ENCODE results near the gene BFSP1. TPM values are rescaled to one million over a fixed set of nuclear protein-coding genes. Genes with fewer than 3 reads are reported as not detected.

BFSP1 gene
- total RNA-seq, 4 donors from 2014 or later: 1.5 to 5.1 (median 3.1) TPM

DNA sequence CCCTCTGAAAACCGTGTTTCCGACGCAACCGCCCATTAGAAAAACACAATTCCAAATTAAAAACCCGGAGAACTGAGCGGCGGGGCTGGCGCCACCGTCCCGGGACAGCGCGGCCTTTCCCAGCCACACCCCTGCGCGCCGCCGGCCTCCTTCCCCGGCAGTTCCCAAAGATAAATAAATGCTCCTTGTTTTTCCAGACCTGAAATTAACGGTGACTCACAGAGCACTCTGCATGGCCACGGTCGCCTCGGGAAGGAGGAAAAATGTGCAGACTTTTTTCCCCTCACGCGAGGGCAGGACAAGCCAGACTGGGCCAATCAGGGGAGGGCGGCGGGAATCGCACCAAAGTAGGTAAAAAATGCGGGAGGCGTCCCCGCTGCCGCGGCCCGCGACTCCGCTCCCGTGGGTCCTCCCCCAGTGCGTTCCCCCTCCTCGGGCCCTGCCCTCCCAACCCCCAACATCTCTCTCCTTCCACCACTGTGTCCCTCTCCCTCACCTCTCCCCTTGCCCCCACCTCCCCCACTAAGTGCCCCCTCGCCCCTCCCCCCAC lies 37.9 kb upstream of the BFSP1 start:
- H3K9me3 ChIP-seq: no peaks in the 10 kb centered on the region
- H3K27me3 ChIP-seq: no peaks in the 10 kb centered on the region
- DNase-seq: peak; percentile 92 to 97
- intact Hi-C loops (cut with DNase I; ENCODE audit: low total_unique reads): no loop called here
- peak overlapping the region; percentile 99 to 100 for H3K27ac ChIP-seq
- H3K36me3 ChIP-seq: no peaks in the 10 kb centered on the region
- peak overlapping the region; percentile 72 to 77 for H3K4me3 ChIP-seq
- TF ChIP-seq, protein P1, sequence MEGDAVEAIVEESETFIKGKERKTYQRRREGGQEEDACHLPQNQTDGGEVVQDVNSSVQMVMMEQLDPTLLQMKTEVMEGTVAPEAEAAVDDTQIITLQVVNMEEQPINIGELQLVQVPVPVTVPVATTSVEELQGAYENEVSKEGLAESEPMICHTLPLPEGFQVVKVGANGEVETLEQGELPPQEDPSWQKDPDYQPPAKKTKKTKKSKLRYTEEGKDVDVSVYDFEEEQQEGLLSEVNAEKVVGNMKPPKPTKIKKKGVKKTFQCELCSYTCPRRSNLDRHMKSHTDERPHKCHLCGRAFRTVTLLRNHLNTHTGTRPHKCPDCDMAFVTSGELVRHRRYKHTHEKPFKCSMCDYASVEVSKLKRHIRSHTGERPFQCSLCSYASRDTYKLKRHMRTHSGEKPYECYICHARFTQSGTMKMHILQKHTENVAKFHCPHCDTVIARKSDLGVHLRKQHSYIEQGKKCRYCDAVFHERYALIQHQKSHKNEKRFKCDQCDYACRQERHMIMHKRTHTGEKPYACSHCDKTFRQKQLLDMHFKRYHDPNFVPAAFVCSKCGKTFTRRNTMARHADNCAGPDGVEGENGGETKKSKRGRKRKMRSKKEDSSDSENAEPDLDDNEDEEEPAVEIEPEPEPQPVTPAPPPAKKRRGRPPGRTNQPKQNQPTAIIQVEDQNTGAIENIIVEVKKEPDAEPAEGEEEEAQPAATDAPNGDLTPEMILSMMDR (IDR thresholded peaks at IDR 0.05): no peak
- peak; percentile 84 to 95 for TF ChIP-seq POLR2A (IDR thresholded peaks at IDR 0.05)
- H3K4me1 ChIP-seq: no peaks in the 10 kb centered on the region

DNA sequence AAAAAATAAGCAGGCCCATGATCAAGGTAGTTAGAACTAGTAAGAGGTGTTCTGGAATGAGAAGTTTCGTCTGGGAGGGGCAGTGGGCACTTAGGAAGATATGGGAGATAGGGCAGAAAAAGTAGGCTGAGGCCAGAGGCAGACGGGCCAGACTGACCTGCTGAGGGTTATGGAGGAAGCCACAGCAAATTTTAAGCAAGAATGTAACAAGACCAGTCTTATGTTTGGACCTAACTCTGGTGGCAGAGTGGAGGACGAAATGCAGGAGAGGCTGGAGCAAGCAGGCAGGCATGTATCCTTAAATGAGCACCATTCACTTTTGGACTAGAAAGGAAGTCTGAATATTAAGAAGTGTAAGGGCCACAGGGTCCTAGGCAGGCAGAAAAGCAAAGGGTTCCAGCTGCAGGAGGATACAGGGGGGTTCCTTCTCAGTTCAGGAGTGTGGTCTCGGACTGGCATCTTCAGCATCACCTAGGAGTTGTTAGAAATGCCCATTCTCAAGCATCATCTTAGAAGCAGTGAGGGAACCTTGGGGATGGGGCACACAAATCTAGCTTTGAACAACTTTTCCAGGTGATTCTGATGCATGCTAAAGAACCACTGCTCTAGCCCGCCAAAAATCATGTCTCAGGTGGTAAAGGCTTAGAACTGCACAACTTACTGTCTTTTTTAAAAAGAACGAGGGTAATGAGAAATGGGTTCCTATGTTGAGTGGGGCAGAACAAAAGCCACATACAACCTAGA lies 37.0 kb upstream of the BFSP1 start:
- DNase-seq: no peak
- H3K36me3 ChIP-seq: no peaks in the 10 kb centered on the region
- TF ChIP-seq, protein P1 (IDR thresholded peaks at IDR 0.05): no peak
- TF ChIP-seq POLR2A (IDR thresholded peaks at IDR 0.05): no peak
- H3K4me1 ChIP-seq: no peaks in the 10 kb centered on the region
- H3K4me3 ChIP-seq: peak overlapping the region; percentile 72 to 77
- H3K9me3 ChIP-seq: no peaks in the 10 kb centered on the region
- intact Hi-C loops (cut with DNase I; ENCODE audit: low total_unique reads): no loop called here
- H3K27ac ChIP-seq: peak overlapping the region; percentile 99 to 100
- H3K27me3 ChIP-seq: no peaks in the 10 kb centered on the region

DNA sequence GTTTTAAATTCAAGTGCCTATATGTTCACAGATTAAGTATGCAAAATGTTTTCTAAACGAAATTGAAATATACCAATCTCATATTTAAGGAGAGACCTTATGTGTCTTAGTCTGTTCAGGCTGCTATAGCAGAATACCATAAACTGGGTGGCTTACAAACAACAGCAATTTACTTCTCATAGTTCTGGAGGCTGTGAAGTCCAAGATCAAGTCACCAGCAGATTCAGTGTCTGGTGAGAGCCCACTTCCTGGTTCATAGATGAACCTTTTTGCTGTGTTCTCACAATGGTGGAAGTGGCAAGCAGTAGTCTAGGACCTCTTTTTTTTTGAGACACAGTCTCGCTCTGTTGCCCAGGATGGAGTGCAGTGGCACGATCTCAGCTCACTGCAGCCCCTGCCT lies 35.2 kb upstream of the BFSP1 start:
- Histone ChIP-seq H3K4me1 (no peaks in the 10 kb centered on the region), H3K27me3 (no peaks in the 10 kb centered on the region), H3K36me3 (no peaks in the 10 kb centered on the region), H3K4me3 (no peak overlapping the region), H3K27ac (peak overlapping the region; percentile 99 to 100), H3K9me3 (no peaks in the 10 kb centered on the region)
- intact Hi-C loops (cut with DNase I; ENCODE audit: low total_unique reads): no loop called here
- DNase-seq: no peak
- TF ChIP-seq, protein P1 (IDR thresholded peaks at IDR 0.05): no peak
- no peak for TF ChIP-seq POLR2A (IDR thresholded peaks at IDR 0.05)

DNA sequence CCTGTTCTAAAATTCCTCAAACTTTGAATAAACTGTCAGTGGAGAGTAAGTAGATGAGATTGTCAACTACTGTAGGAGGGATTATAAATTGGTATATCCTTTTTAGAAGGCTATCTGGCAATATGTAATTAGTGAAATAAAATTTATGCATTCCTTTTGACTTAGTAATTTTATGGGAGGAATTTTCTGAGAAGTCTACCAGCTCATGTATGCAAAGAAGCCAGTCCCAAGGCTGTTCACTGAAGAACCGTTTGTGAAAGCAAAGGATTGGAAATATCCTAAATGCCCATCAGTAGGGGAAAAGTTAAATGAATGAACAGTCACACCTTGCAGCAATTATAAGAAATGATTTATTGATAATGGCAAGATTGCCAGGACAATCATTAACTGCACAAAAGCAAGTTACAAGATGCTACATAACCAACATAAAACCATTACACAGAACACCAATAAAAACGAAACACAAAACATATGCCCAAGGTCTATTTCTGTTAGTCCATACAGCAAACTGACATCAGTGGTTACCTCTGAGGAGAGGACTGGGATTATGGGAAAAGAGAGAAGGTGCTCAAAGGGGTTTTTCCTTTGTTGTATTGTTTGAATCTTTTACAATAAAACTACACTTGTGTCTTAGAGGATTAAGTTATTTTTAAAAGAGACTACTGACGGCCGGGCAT lies 34.1 kb upstream of the BFSP1 start:
- no peaks in the 10 kb centered on the region for H3K27me3 ChIP-seq
- no peaks in the 10 kb centered on the region for H3K36me3 ChIP-seq
- no peak for DNase-seq
- intact Hi-C loops (cut with DNase I; ENCODE audit: low total_unique reads): no loop called here
- H3K9me3 ChIP-seq: no peaks in the 10 kb centered on the region
- no peak overlapping the region for H3K4me3 ChIP-seq
- H3K27ac ChIP-seq: peak overlapping the region; percentile 56 to 100
- no peak for TF ChIP-seq POLR2A (IDR thresholded peaks at IDR 0.05)
- TF ChIP-seq, protein P1 (IDR thresholded peaks at IDR 0.05): no peak
- H3K4me1 ChIP-seq: peaks cover 0 to 2% of the 10 kb centered on the region in 2 donors

DNA sequence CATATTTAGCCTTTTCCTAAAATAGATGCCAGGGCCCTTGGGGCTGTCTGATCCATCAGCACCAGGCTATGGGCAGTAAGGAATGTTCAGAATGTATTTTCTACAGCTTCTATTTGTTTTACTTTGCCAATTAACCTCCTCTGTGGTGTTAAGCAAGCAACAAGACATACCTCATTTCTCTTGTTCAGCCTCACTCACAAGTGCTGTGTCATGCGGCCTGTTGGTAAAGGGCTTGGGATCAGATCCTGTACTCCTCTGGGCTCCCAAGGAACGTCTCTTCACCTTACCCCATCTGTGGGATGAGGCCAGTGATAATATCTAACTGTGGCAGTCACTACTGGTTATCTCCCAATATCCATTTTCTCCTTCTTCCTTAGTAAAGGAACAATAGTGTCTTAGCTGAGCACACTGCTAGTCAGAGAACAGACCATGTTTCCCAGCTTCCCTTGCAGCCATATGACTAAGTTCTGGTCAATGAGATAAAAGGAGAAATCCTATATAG lies 31.7 kb upstream of the BFSP1 start:
- peaks cover 11 to 12% of the 10 kb centered on the region in 2 donors for H3K4me1 ChIP-seq
- H3K27me3 ChIP-seq: no peaks in the 10 kb centered on the region
- no peak for DNase-seq
- H3K36me3 ChIP-seq: no peaks in the 10 kb centered on the region
- H3K9me3 ChIP-seq: no peaks in the 10 kb centered on the region
- intact Hi-C loops (cut with DNase I; ENCODE audit: low total_unique reads): no loop called here
- no peak overlapping the region for H3K4me3 ChIP-seq
- H3K27ac ChIP-seq: peak overlapping the region in 1 of 2 donors; percentile 45
- no peak for TF ChIP-seq POLR2A (IDR thresholded peaks at IDR 0.05)
- TF ChIP-seq, protein P1 (IDR thresholded peaks at IDR 0.05): no peak
